Activated naive CD4-positive, alpha-beta T cell (primary cell): Measurements from ENCODE around the gene OR5H6.
"Not testable (repeated sequence)": the region's sequence is repeated elsewhere in the genome, so short reads cannot be mapped to it uniquely, and the experiment has no call there.

Experiments used
- DNase-seq, 4 experiments: peaks; one replicate each; lab custom pipeline; 2025; lab: John Stamatoyannopoulos, UW

The OR5H6 gene

DNA sequence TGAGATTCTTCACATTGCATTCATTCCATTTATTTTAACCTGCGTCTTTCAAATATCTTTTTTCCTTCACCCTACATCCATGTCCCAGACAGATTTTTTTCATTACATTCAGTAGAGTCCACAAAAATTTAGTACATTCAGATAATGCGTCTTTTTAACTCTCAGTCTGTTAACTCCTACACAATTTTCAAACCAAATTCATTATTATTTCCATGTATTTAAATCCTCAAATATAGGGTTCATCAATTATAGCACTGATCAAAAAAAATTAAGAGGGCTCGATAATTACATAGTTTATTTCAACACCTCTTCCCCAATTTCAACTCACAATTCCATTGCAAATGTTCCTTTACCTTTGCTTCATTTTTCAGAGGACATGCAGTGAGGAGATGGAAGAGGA lies at the start of gene OR5H6:
TSS of gene OR5H6 (plus strand) at position 301 of the 400 bp plus-strand sequence. CDS start at position 390, 89 bp downstream.
- DNase-seq: no peak

DNA sequence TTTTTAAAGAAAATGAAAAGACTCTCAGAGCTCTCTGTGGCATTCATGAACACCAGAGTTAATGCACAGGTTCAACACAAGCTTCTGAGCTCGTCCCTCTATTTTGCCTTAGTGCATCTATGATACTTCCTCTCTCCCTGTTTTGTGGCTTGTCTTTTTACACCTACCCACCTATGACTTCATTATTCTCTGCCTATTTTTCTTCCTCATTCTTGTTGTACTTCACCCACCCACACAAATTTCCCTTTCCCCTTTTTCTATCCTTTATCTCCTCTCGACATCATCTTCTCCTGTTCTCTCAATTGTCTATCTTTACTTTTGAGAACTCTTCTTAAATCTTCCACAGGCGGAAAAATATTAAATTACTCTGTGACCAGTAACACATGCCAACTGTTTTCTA lies 49.0 kb upstream of the OR5H6 start:
- no peak for DNase-seq

DNA sequence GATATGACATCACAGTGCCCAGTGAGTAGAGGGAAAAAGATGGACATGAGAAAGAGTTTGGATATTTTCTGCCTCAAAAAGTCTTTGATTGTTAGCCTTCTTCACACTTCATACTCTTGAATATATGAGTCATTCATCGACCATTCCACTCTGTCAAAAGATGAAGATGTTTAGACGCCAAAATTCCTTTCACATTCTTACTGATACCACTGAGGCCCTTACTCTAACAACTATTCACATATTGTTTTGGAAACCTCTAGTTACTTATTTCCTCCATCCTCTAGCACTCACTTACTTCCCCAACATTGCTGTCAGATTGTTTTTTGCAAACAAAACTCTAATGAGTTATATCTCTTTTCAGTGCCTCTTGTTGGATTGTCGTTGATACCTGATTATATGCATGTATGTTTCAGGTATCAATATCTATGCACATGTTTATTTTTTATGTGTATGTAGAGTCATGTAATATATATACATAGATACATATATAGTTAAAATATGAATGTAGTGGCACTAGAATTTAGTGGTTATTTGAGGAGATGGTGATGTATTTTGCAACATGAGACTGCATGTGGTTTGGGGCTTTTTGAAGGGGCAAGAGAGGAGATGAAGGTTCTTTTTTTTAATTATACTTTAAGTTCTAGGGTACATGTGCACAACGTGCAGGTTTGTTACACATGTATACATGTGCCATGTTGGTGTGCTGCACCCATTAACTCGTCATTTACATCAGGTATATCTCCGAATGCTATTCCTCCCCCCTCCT lies 40.0 kb upstream of the OR5H6 start:
- DNase-seq: no peak

- no peak for DNase-seq
These were observed 31.6 kb upstream of the OR5H6 start for GRCh38 chr3:98232489-98232888.

DNA sequence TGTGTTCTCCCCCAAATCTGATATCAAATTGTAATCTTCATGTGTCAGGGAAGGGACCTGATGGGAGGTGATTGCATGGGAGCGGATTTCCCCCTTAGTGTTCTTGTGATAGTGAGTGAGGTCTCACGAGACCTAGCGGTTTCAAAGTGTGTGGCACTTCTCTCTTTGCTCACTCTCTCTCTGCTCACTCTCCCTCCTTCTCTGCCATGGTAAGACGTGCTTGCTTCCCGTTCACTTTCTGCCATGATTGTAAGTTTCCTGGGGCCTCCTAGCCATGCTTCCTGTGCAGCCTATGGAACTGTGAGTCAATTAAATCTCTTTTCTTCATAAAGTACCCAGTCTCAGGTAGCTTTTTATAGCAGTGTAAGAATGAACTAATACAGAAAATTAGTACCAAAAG lies 30.6 kb upstream of the OR5H6 start:
- DNase-seq: no peak

- no peak for DNase-seq
These were observed 23.9 kb upstream of the OR5H6 start for GRCh38 chr3:98240131-98240530.

DNA sequence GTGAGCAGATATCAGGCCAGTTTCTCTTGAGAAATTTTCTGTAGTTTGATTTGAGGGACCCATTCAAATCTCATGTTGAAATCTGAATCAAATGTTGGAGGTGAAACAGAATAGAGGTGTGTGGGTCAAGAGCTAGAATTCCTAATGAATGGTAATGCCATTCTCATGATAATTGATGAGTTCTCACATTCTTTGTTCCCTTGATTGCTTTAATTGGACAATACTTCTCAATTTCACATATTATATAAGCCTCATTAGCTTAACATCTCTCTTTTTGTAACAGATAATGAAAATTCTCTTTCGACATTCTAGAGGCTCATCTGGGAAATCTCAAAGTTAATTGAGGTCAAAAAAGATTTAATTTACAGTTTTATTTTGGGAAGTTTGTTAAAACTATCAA lies 21.9 kb upstream of the OR5H6 start:
- no peak for DNase-seq

GRCh38 chr3:98243843-98244242 lies 20.2 kb upstream of the OR5H6 start:
- DNase-seq: no peak

DNA sequence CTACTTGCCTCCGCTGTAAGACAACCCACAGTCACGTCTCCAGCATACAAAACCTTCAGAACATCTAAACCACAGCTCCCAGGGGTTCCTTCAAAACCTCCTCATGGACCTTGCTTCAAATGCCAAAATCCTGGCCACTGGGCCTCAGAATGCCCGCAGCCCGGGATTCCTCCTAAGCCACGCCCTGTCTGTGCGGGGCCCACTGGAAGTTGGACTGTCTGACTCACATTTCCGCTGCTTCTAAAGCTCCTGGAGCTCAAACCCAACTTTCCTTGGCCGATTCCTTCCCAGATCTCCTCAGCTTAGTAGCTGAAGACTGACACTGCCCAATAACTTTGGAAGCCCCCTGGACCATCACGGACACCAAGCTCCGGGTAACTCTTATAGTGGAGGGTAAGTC lies 17.9 kb upstream of the OR5H6 start:
- DNase-seq: no peak

GRCh38 chr3:98256026-98256425 lies 8.0 kb upstream of the OR5H6 start:
- not testable (repeated sequence) for DNase-seq

GRCh38 chr3:98259707-98260106 lies 4.3 kb upstream of the OR5H6 start:
- no peak for DNase-seq

DNA sequence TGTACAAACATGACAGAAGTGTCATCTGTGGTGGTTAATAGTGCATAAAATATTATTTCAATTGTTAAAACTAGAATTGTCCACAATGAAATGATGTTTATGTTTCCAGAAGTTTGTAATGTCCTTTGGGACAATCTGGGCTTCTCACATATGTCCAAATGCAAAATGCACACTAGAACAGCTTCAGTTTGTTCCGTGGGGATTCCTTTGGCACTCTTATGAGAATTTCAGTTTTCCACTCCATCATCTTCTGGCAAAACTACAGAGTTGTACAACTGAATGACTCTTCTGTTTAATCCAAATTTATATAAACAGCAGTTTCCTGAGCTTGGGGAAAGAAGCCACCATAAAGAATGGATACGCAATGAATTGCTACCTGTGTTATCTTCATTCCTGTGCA lies 2.0 kb upstream of the OR5H6 start:
- DNase-seq: no peak

DNA sequence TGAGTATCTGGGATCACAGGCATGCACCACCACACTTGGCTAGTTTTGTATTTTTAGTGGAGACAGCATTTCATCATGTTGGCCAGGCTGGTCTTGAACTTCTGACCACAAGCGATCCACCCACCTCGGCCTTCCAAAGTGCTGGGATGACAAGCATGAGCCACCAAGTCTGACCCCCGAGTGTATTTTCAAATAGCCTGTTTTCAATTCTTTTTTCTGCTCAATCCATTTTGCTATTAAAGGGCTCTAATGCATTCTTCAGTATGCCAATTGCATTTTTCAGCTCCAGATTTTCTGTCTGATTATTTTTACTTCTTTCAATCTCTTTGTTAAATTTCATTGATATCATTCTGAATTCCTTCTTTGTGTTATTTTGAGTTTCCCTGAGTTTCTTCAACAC lies 5.8 kb downstream of the OR5H6 start:
- DNase-seq: no peak

DNA sequence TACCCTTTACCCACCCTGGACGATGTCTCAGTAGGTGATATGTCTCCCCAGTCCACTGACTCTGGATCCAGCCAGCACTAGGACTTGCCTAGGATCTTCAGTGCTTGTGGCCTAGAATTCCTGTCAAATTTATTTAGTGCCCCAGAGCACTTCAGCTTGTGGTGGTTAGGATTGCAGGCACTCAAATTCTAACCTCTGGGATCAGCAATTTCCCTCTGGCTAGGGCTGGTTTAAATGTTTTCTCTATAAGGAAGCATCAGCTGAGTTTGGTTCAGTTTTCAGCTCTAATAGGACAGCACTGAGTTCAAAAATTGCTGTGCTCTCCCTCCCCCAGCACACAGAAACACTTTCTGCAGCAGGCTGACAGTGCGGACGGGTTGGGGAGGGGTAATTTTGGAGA lies 8.1 kb downstream of the OR5H6 start:
- DNase-seq: no peak

GRCh38 chr3:98274914-98275313 lies 10.9 kb downstream of the OR5H6 start:
- DNase-seq: no peak

GRCh38 chr3:98282205-98282604 lies 18.2 kb downstream of the OR5H6 start, which contains the start of gene OR5H2:
TSS of gene OR5H2 (plus strand) at chr3:98282505. CDS start at chr3:98282903, 398 bp downstream.
- no peak for DNase-seq

GRCh38 chr3:98290916-98291315 lies 26.9 kb downstream of the OR5H6 start:
- no peak for DNase-seq

GRCh38 chr3:98291332-98291957 lies 27.4 kb downstream of the OR5H6 start:
- DNase-seq: no peak
